WTC11 (cell line): Measurements from ENCODE around the gene MMS19. TPM values are rescaled to one million over a fixed set of nuclear protein-coding genes. Genes with fewer than 3 reads are reported as not detected.

Source experiments
- ATAC-seq: fragments of 200-7000 bp; cut with Tn5 transposase; 2 replicates; pipeline ENCODE4 v1.10.0; 2021; ENCODE audit warnings: mild to moderate bottlenecking, moderate library complexity
- CTCF ChIA-PET: fragments of 300-600 bp; sonication (Branson Sonifier 250); formaldehyde crosslinking; loops from one replicate; lab custom pipeline; 2021; ENCODE audit warnings: antibody characterized with exemption; lab: Charles Lee
- POLR2A ChIA-PET: fragments of 350-600 bp; sonication (Branson Sonifier 250); formaldehyde crosslinking; loops from one replicate; lab custom pipeline; 2021; ENCODE audit warnings: antibody characterized with exemption; lab: Charles Lee
- DNase-seq: peaks from one replicate; pipeline ENCODE4 v3.0.0; 2021; ENCODE audit warnings: low spot score
- H3K27ac Mint-ChIP-seq: 2 replicates; pipeline ENCODE4 v1.8.0; 2021; ENCODE audit warnings: mixed read lengths
- H3K27me3 Mint-ChIP-seq: 2 replicates; pipeline ENCODE4 v1.8.0; 2021; ENCODE audit warnings: low read depth, mild to moderate bottlenecking, moderate library complexity, mixed read lengths
- H3K36me3 Mint-ChIP-seq: 2 replicates; pipeline ENCODE4 v1.8.0; 2021; ENCODE audit warnings: mixed read lengths
- H3K4me1 Mint-ChIP-seq: 2 replicates; pipeline ENCODE4 v1.8.0; 2022; ENCODE audit warnings: mixed read lengths
- H3K4me3 Mint-ChIP-seq: 2 replicates; pipeline ENCODE4 v1.8.0; 2021; ENCODE audit warnings: mild to moderate bottlenecking, moderate library complexity, mixed read lengths
- H3K9me3 Mint-ChIP-seq: 2 replicates; pipeline ENCODE4 v1.8.0; 2021; ENCODE audit warnings: mixed read lengths
- ATF1 ChIP-seq: sonication (generic); formaldehyde crosslinking; IDR thresholded peaks from 2 replicates; pipeline ENCODE4 v1.8.1; 2023; ENCODE audit warnings: mild to moderate bottlenecking, moderate library complexity, missing genetic modification reagents
- CDX4 ChIP-seq: fragments of 250-450 bp; sonication (Bioruptor Pico); IDR thresholded peaks from 2 replicates; pipeline ENCODE4 v1.9.0; 2021; ENCODE audit warnings: moderate library complexity, mild to moderate bottlenecking, inconsistent platforms, borderline replicate concordance
- GRHL2 ChIP-seq: fragments of 250-450 bp; sonication (Bioruptor Pico); IDR thresholded peaks from 2 replicates; pipeline ENCODE4 v1.8.0; 2022; ENCODE audit warnings: mild to moderate bottlenecking, moderate library complexity; ENCODE audit not compliant: insufficient replicate concordance, severe bottlenecking
- JUN ChIP-seq: sonication (generic); formaldehyde crosslinking; IDR thresholded peaks from 2 replicates; pipeline ENCODE4 v1.8.0; 2023; ENCODE audit warnings: mild to moderate bottlenecking, missing genetic modification reagents
- NFYB ChIP-seq: sonication (generic); formaldehyde crosslinking; conservative IDR thresholded peaks from 2 replicates; pipeline ENCODE4 v1.8.0; 2022; ENCODE audit warnings: low read depth, missing genetic modification reagents
- NR3C1 ChIP-seq: sonication (generic); formaldehyde crosslinking; conservative IDR thresholded peaks from 2 replicates; pipeline ENCODE4 v1.8.1; 2023; ENCODE audit warnings: low read depth, mild to moderate bottlenecking, missing genetic modification reagents
- PRDM15 ChIP-seq: sonication (generic); formaldehyde crosslinking; IDR thresholded peaks from 2 replicates; pipeline ENCODE4 v1.8.0; 2022; ENCODE audit warnings: missing genetic modification reagents
- PREB ChIP-seq: sonication (generic); formaldehyde crosslinking; IDR thresholded peaks from 2 replicates; pipeline ENCODE4 v1.8.1; 2022; ENCODE audit warnings: mild to moderate bottlenecking, missing genetic modification reagents, moderate library complexity, borderline replicate concordance
- RORB ChIP-seq: fragments of 250-450 bp; sonication (Bioruptor Pico); IDR thresholded peaks from 2 replicates; pipeline ENCODE4 v1.9.0; 2021; ENCODE audit warnings: mild to moderate bottlenecking
- TCF7 ChIP-seq: sonication (generic); formaldehyde crosslinking; IDR thresholded peaks from 2 replicates; pipeline ENCODE4 v1.8.0; 2022; ENCODE audit warnings: mild to moderate bottlenecking, low read depth, missing genetic modification reagents, moderate library complexity
- TP53 ChIP-seq: sonication (generic); formaldehyde crosslinking; IDR thresholded peaks from 2 replicates; pipeline ENCODE4 v1.8.1; 2023; ENCODE audit warnings: mild to moderate bottlenecking, missing genetic modification reagents
- USF2 ChIP-seq: sonication (generic); formaldehyde crosslinking; IDR thresholded peaks from 2 replicates; pipeline ENCODE4 v1.8.1; 2023; ENCODE audit warnings: mild to moderate bottlenecking, missing genetic modification reagents, moderate library complexity
- ZNF263 ChIP-seq: sonication (generic); formaldehyde crosslinking; IDR thresholded peaks from 2 replicates; pipeline ENCODE4 v1.8.1; 2022; ENCODE audit warnings: low read depth, mild to moderate bottlenecking, moderate library complexity, missing genetic modification reagents
- total RNA-seq: library from RNA; stranded (reverse); gene quantifications from 3 replicates; pipeline ENCODE4 v1.2.3, GENCODE V29; 2021
- TF ChIP-seq, protein P1 (sequence below): sonication (generic); formaldehyde crosslinking; conservative IDR thresholded peaks from 2 replicates; pipeline ENCODE4 v1.8.1; 2023; ENCODE audit warnings: mild to moderate bottlenecking, low read depth, missing genetic modification reagents, moderate library complexity
- TF ChIP-seq, protein P2 (sequence below): sonication (generic); formaldehyde crosslinking; IDR thresholded peaks from 2 replicates; pipeline ENCODE4 v1.8.1; 2023; ENCODE audit warnings: mild to moderate bottlenecking, missing genetic modification reagents, moderate library complexity
- TF ChIP-seq, protein P3 (sequence below): sonication (generic); formaldehyde crosslinking; IDR thresholded peaks from 2 replicates; pipeline ENCODE4 v1.8.0; 2023; ENCODE audit warnings: missing genetic modification reagents

MMS19 gene
- total RNA-seq, 1 experiment from 2014 or later = 135 TPM

DNA sequence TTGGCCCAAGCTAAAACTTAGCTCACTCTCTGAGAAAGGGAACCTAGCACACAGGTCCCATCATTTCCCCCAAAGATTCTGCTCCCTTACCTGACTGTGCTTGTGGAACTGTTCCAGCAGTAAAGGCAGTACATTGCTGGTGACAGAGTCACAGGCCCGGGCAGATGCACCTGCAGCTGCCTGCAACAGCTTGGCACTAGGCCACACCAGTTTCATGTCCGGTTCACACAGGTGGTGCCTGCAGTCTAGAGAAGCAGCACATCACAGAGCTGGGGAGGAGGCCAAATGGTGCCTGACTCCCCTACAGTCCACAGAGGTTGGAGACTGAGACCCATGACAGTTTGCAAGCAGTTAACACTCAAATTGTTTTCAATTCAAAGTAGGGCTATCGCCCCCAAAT, 30.1 kb downstream of the MMS19 start (continued):
- TF ChIP-seq, protein P1, sequence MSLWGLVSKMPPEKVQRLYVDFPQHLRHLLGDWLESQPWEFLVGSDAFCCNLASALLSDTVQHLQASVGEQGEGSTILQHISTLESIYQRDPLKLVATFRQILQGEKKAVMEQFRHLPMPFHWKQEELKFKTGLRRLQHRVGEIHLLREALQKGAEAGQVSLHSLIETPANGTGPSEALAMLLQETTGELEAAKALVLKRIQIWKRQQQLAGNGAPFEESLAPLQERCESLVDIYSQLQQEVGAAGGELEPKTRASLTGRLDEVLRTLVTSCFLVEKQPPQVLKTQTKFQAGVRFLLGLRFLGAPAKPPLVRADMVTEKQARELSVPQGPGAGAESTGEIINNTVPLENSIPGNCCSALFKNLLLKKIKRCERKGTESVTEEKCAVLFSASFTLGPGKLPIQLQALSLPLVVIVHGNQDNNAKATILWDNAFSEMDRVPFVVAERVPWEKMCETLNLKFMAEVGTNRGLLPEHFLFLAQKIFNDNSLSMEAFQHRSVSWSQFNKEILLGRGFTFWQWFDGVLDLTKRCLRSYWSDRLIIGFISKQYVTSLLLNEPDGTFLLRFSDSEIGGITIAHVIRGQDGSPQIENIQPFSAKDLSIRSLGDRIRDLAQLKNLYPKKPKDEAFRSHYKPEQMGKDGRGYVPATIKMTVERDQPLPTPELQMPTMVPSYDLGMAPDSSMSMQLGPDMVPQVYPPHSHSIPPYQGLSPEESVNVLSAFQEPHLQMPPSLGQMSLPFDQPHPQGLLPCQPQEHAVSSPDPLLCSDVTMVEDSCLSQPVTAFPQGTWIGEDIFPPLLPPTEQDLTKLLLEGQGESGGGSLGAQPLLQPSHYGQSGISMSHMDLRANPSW (CRISPR knock-in tag) = no peak
- no peak for TF ChIP-seq JUN (CRISPR knock-in tag)
- TF ChIP-seq, protein P2, sequence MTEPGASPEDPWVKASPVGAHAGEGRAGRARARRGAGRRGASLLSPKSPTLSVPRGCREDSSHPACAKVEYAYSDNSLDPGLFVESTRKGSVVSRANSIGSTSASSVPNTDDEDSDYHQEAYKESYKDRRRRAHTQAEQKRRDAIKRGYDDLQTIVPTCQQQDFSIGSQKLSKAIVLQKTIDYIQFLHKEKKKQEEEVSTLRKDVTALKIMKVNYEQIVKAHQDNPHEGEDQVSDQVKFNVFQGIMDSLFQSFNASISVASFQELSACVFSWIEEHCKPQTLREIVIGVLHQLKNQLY (CRISPR knock-in tag) = no peak

GRCh38 chr10:97466755-97467154, 31.5 kb downstream of the MMS19 start:
- ChIA-PET CTCF (interaction anchor here (0.8 to 2.0 kb wide), 3 partner anchors 83 to 145 kb away, joined by 3 to 6 read pairs (median 5); no protein-coding TSS in a partner anchor), POLR2A (no interaction called here)
- Mint-ChIP-seq H3K4me1 (no peaks in the 10 kb centered on the region), H3K27me3 (no peaks in the 10 kb centered on the region), H3K27ac (peak overlapping the region; percentile 80), H3K36me3 (peaks cover 69% of the 10 kb centered on the region)
- DNase-seq = no peak
- TF ChIP-seq RORB (CRISPR knock-in tag) (no peak), CDX4 (CRISPR knock-in tag) (no peak), PREB (CRISPR knock-in tag) (no peak), USF2 (CRISPR knock-in tag) (no peak), NFYB (CRISPR knock-in tag) (no peak), GRHL2 (CRISPR knock-in tag) (no peak), PRDM15 (CRISPR knock-in tag) (no peak), TCF7 (CRISPR knock-in tag) (no peak), ZNF263 (no peak), TP53 (no peak), NR3C1 (CRISPR knock-in tag) (no peak), ATF1 (CRISPR knock-in tag) (no peak)
- TF ChIP-seq, protein P1 (CRISPR knock-in tag) = no peak
- TF ChIP-seq, protein P3, sequence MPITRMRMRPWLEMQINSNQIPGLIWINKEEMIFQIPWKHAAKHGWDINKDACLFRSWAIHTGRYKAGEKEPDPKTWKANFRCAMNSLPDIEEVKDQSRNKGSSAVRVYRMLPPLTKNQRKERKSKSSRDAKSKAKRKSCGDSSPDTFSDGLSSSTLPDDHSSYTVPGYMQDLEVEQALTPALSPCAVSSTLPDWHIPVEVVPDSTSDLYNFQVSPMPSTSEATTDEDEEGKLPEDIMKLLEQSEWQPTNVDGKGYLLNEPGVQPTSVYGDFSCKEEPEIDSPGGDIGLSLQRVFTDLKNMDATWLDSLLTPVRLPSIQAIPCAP (CRISPR knock-in tag) = no peak
- TF ChIP-seq, all 79 proteins: peak for 0
- H3K9me3 Mint-ChIP-seq = no peaks in the 10 kb centered on the region
- H3K4me3 Mint-ChIP-seq = no peak overlapping the region
- no peak for ATAC-seq
